HG03565 (cell line): ENCODE results near the gene FAAP100.

Source experiments
- ATAC-seq: cut with Tn5 transposase; IDR thresholded peaks from one replicate; pipeline ENCODE4 v1.9.1; 2021; ENCODE audit warnings: mild to moderate bottlenecking, moderate library complexity; ENCODE audit not compliant: unreplicated experiment

The FAAP100 gene

DNA sequence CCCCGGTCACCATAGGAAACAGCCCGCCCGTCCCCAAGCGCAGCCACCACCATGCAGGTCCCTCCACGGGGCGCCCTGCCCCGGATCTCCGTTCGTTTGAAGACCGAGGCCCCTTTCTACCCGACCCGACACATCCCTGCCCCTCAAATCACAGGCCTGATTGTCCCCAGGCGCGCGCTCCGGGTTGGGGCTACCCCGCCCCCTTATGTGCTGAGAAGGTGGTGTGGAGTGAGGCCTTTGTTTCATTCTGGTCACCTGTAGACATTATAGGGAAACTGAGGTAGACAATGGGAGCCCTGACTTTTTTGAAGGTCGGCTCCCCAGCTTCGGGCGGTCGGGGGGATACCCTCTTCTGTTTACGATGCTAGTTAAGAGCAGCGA is 38.8 kb downstream of the FAAP100 start:
- no peak for ATAC-seq

DNA sequence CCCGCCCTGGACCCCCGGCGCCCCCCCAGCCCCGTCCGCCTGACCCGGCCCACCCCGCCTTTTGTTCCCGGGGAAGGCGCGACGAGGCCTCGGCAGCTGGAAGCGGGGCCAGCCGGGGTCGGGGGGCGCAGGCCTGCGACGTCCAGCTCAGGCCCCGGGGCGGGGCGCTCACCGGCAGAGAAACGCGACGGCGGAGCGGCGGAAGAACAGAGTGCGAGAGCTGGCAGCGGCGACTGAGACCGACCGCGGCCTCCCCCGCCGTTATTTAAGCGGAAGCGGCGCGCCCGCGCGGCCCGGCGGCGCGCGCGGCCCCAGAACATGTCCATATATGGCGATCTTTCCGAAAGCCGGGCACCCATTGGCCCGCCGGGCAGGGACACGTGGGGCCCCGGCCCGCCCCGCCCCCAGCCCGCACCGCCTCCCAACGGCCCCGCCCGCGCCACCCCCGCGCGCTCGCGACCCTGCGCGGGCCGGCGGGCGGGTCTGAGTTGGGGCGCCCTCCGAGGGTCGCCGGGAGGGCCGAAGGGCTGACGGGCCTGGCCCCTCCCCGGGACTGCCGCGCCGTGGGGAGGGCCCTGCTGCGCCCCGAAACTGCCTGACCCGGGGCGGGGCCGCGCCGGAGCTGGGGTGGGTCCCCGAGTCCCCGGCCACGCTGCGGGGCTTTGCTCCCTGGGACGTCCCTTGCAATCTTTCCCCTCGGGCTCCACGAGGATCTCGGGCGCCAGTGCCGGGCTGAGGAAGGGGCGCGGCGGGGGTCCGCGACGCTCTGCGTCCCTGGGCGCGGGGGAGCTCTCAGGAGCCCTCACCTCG is 39.4 kb downstream of the FAAP100 start, which contains the start of gene ACTG1:
Gene ACTG1, minus strand, starts transcription at position 238 of the 810 bp plus-strand sequence. CDS start 445 bp downstream, outside the sequence.
- peak; percentile 38 for ATAC-seq

DNA sequence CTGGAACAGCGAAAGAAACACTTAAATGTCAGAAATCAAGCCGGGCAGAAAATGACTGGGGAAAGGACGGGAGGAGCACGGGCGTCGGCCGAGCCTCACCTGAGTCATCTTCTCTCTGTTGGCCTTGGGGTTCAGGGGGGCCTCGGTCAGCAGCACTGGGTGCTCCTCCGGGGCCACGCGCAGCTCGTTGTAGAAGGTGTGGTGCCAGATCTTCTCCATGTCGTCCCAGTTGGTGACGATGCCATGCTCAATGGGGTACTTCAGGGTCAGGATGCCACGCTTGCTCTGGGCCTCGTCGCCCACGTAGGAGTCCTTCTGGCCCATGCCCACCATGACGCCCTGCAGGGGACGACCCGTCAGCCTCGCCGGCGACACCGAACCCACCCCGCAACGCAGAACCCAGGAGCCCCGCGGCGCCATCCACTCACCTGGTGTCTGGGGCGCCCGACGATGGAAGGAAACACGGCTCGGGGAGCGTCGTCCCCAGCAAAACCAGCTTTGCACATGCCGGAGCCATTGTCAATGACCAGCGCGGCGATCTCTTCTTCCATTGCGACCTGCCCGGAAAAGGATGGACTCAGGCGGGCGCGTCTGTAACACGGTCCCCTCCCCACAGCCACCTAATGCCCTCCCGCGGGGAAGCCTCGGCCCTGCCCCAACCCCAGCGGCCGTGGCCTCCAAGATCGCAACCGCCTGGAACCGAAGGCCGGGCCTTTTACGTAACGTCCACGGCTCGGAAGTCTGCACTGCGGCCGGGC is 40.2 kb downstream of the FAAP100 start:
- no peak for ATAC-seq

DNA sequence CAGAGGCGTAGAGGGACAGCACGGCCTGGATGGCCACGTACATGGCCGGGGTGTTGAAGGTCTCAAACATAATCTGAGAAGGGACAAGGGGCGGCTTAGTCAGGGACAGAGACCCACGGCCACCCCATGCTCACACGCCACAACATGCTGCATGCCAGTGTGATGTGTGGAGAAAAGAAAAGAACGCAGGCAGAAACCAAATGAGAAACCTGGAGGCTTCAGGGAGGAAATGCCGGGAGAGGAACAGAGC is 40.7 kb downstream of the FAAP100 start:
- no peak for ATAC-seq

DNA sequence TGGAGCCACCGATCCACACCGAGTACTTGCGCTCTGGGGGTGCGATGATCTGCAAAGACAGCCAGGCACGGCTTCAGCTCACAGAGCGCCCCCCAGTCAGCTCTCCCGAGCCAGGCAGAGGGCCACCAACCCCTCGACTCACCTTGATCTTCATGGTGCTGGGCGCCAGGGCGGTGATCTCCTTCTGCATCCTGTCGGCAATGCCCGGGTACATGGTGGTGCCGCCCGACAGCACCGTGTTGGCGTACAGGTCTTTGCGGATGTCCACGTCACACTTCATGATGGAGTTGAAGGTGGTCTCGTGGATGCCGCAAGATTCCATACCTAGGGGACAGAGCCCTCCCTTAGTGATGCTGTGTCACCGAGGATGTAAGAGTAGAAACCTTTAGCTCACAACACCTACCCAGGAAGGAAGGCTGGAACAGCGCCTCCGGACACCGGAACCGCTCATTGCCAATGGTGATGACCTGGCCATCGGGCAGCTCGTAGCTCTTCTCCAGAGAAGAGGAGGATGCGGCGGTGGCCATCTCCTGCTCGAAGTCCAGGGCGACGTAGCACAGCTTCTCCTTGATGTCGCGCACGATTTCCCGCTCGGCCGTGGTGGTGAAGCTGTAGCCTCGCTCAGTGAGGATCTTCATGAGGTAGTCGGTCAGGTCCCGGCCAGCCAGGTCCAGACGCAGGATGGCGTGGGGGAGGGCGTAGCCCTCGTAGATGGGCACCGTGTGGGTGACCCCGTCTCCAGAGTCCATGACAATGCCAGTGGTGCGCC is 41.2 kb downstream of the FAAP100 start:
- ATAC-seq = no peak

DNA sequence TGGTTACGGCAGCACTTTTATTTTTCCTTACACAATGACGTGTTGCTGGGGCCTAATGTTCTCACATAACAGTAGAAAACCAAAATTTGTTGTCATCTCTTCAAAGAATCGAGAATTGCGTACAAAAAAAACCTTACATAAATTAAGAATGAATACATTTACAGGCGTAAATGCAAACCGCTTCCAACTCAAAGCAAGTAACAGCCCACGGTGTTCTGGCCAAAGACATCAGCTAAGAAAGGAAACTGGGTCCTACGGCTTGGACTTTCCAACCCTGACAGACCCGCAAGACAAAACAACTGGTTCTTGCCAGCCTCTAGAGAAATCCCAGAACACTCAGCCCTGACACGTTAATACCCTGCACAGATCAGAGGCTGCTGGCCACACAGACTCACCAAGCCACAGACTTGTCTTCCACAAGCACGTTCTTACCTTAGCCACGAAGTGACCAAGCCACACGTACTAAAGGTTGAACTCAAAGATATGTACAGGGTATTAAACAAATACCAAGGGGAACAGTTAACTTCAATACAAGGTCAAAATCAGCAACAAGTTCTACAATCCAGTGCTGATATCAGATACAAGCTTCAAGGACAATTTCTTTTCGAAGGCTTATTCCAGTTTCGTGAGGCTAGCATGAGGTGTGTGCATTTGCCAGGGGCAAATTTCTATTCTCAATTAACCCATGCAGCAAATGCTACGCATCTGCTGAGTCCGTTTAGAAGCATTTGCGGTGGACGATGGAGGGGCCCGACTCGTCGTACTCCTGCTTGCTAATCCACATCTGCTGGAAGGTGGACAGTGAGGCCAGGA is 42.0 kb downstream of the FAAP100 start:
- no peak for ATAC-seq

DNA sequence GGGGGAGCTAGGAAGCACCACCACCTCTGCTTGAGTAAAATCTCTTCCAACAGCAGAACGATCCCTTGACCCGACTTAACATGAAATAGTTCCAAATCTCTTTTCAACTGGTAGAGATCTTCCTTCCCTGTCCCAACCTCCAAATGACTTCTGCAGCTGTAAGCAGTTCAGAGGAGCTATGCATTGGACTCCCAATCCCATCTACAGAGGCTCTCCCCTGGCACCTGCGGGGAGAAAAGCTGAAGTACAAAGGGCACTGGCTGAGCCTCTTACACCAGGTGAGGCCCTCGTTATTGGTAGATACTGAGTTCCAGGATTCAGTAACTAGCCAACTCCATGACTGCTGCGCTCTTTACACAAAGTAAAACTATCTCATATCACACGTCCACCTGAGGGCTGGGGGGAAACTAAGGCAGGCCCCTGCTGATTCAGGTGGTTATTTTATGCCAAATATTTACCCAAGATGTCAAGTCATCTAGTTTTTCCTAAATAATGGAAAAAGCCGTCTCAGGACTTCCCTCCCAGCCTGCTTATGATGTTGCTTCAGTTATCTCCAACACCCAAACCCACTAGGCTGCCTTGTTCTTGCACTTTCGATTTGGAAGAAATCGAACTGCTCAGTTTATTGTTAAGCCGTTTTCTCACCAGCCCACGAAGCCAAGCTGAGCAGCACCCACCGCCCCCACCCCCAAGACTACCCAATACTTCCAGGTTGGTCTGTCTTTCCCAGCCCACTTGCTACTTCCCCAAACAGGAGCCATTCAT is 42.8 kb downstream of the FAAP100 start:
- ATAC-seq = no peak

DNA sequence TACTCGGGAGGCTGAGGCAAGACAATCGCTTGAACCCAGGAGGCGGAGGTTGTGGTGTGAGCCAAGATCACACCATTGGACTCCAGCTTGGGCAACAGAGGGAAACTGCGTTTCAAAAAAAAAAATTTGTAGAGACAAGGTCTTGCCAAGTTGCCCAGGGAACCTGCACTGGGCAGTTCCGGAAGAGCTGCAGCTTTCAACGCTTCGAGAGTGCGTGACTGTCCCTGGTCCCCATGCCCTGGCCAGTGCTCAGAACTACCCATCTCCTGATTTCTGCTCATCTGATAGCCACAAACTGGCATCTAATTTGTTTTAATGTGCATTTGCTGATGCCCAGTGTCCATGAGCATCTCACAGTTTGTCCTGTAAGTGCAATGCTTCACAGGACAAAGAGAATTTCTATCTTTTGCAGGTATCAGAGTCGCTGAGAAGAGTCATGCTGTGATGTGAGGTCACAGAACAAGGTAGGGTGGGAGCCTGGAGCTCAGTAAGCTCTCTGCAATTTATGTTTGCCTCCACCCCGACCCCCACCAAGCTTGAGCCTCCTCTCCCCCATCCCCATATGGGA is 43.4 kb downstream of the FAAP100 start:
- no peak for ATAC-seq

DNA sequence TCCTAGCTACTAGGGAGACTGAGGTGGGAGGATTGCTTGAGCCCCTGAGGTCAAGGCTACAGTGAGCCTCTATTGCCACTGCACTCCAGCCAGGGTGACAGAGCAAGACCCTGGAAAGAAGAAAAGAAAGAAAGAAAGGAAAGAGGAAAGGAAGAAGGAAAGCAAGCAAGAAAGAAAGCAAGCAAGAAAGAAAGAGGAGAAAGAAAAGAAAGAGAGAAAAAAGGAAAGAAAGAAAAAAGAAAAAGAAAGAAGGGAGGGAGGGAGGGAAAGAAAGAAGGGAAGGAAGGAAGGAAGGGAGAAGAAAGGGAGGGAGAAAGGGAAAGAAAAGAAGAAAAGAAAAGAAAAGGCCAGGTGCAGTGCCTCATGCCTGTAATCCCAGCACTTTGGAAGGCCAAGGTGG is 48.5 kb downstream of the FAAP100 start:
- ATAC-seq = no peak

DNA sequence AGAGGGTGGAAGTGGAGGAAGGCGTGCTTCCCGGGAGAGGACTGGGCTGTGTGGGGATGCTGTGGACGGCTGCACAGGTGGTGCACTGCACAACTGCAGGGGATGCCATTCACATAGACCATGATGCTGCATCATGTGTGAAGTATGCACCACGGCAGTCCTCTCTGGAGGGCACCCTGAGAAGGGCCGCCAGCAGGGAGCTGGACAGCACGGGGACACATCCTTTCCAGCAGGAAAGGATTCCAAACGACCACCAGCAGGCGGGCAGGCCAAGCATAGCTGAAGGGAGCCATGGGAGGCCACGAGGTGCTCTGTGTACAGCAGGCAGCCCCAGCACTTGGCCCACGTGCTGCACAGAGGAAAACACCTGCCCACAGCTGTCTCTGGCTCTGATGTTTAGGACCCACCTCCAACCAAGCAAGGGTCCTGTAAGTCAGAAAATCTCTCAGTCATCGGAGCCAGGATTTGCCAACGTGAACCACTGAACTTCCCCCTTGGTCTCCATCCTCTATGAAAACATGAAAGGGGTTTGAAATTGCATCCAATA is 49.6 kb downstream of the FAAP100 start:
- ATAC-seq = no peak

DNA sequence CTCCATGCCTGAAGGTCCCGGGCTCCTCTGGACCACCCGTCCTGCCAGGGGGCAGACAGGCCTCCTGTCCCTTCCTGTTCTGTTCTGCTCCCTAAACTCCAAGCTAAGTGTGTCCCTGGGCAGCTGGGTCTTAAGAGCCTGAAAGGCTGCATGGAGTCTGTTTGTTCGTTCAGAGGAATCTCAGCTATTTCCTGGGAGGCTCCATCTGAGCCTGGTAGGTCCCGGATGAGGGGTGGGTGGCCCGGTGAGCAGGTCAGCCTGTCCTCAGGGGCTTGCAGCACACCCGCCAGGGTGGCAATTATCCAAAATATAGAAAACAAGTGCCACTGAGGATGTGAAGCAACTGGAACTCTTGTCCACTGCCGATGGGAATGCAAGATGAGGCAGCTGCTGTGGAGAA is 52.1 kb downstream of the FAAP100 start:
- no peak for ATAC-seq

DNA sequence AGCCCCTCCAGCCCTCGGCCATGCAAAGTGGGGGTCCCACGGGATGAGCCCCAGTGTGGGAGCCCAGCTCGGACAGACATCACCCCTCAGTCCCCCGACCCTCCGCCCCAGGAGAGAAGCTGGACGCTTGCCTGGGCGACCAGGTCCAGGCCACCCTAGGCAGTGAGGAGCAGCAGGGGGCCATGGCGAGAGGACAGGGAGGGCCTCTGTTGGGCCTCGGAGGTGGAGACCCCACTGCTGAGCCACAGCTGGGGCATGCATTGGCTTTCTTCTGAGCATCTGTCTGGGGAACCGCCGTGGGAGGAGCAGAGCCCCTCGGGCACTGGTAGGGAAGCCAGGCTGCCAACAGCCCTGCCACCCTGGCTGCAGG is 52.6 kb downstream of the FAAP100 start:
- ATAC-seq = no peak

DNA sequence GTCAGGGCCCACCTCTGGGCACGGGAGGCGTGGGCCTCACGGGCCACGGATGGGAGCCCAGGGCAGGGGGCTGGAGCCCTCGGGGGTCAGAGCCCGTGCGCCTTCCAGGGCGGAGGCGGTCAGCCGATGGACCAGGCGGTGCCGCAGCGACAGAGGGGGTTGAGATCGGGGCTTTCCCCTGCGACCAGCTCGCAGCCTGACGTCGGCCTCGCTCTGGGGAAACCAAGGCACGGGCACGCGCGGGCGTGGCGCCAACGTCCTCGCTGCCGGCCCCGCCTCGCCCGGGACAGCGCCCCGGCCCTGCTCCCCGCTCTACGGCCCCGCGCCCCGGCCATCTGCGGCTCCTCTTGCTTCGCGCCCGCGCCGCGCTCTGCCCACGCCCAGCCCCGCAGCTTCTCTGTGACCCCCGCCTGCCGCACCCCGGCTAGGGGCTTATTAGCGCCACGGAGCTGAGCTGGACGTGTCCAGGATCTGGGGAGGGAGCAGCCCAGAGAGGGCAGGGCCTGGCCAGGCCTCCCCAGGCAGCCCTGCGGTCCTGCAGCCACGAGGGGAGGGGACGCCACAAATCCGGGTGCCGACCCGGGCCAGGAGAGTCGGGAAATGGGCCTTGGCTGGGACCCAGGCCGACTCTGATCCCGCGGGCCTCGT is 53.1 kb downstream of the FAAP100 start:
- no peak for ATAC-seq

DNA sequence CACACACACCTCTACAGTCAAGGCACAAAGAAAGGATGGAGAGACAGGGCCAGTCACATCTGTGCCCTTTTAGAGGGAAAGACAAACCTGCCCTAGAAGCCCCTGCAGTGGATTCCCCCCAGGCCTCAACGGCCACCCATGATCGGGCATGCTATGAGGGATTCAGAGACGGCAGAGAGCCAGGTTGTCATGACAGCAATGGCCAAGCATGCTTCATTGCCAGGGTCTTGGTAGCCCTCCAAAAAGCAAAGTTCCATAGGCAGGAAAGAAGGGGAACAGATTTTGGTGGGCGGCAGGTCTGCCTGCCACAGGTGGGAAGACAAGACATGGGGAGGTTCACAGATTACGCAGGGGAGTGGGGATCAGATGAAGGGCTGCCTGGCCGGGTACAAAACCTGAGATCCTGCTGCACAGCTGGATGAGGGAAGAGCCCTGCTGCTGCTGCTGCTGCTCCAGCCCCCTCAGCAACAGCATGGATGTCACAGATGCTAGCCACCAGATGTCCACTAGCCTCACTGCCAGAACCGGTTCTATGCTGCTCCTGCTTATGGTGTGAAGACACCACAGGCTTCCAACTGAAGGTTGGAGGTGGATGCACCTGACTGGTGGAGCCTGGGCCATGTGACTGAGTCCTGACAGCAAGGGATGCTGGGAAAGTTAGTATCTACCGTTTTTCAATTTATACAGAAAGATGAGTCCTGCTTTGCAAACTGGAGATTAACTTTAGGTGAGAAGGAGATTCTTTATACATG is 57.4 kb downstream of the FAAP100 start:
- no peak for ATAC-seq

DNA sequence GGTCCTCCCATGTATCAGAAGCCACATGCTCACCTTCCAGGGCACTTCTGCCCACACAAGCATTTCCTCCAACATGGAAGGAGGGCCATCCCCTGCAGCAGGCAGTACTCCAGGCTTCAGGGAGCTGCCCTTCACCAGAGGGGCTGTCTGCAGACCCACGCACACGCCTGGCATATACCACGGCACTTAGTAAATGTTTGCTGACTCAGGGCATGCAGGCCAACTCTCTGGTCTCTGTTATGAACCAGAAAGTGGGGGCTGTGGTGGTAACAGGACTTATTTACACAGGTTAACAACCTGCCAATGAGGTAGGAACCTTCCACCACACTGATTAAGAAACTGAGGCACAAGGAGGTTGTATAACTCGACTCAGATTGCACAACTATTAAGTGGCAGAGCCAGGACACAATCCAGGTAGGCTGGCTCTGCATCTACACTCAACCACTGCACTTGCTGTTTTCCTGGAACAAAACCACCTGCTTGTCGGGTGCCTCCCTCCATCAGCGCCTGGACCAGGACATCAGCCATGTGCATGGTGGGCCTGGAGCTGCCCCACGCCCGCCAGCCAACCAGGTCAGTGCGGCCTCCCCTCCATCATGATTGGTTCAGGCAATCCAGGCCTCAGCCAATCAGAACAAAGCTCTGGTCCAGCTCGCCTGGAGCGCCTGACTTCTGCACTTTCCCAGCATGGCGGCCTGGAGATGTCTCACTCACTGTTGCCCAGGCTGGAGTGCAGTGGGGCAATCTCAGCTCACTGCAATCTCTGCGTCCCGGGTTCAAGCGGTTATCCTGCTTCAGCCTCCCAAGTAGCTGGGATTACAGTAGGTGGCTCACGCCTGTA is 58.7 kb downstream of the FAAP100 start:
- no peak for ATAC-seq

DNA sequence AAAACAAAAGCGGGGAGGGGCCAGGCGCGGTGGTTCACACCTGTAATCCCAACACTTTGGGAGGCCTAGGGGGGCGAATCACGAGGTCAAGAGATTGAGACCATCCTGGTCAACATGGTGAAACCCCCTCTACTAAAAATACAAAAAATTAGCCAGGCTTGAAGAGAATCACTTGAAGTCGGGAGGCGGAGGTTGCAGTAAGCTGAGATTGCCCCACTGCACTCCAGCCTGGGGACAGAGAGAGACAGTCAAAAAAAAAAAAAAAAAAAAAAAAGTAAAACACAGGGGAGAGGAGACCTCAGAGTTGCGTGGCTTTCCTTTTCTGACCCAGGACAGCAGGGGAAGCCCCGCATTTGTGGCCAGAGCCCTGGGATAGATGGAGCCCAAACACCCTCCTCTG is 59.4 kb downstream of the FAAP100 start:
- no peak for ATAC-seq

DNA sequence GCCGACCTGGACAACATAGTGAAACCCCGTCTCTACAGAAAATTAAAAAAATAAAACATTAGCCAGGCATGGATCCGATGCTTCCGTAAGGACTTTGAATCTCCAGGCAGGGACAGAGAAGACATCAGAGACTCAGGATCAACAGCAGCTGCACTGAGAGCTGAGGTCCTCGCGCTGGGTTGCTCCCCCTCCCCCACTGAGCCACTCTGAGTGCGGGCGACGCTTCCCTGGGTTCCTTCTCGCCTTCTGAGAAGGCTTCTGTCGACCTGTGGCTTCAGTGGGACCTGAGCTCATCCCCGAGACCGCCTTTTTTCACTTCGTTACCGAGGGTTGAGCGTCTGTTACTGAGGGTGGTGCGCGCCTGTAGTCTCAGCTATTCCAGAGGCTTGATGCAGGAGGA is 60.0 kb downstream of the FAAP100 start:
- ATAC-seq = no peak

DNA sequence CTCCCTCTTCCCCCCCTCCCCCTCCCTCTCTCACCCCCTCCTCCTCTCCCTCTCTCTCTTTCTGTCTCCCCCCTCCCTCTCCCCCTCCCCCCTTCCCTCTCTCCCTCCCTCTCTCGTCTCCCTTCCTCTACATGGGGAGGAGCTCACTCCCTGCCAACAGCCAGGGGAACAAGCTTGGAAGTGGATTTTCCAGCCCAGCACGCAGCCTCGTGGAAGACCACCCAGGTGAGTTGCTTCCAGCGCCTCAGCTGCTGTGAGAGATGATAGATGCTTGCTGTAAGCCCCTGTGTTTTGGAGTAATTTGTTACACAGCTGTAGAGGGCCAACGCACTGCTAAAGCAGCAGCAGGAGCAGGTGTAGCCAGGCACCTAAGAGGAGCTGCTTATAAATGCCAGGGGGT is 60.4 kb downstream of the FAAP100 start:
- no peak for ATAC-seq
